HG03175 (cell line): Measurements from ENCODE around the gene ORM1.
"Not testable (repeated sequence)": the region's sequence is repeated elsewhere in the genome, so short reads cannot be mapped to it uniquely, and the experiment has no call there.

ENCODE experiments used
- ATAC-seq: cut with Tn5 transposase; IDR thresholded peaks from one replicate; pipeline ENCODE4 v1.9.1; 2021; ENCODE audit warnings: mild to moderate bottlenecking, moderate library complexity; ENCODE audit not compliant: unreplicated experiment

The ORM1 gene

DNA sequence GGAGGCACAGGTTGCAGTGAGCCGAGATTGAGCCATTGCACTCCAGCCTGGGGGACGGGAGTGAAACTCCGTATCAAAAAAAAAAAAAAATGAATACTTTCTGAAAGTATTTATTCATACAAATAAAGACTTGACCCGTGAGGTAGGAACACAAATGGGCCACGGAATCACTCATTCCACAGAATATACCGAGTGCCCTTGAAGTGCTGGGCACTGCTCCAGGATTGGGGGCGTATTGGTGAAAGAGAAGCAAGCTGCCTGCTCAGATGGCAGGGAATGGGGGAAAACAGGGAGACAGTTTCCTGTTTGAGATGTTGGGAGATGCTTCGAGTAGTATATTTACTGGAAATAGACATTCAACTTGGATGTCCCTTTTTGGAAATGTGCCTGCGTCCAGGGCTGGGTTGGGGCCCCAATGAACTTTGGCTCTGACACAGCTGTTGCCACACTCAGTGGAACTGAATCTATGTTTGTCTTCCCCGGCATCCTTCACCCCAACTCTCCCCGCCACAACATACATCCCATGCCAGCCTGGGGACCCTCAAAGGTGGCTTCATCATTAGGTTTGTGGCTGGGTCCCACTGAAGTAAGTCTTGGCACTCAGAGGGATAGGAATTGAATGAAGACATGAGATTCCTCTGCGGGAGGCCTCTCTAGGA lies 609 bp upstream of the ORM1 start:
- not testable (repeated sequence) for ATAC-seq

DNA sequence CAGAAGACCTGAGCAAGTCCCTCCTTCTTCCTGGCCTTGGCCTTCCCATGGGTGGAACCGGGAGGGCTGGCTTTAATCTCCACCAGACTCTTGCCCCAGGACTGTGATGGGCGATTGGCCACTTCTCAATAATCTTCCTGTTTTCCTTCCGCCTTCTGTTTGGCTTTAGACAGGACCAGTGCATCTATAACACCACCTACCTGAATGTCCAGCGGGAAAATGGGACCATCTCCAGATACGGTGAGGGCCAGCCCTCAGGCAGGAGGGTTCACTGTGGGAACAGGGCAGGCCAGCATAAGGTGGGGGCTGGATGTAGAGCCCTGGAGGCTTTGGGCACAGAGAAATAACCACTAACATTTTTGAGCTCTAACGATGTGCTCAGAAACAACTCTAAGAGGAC lies 951 bp downstream of the ORM1 start:
- not testable (repeated sequence) for ATAC-seq

DNA sequence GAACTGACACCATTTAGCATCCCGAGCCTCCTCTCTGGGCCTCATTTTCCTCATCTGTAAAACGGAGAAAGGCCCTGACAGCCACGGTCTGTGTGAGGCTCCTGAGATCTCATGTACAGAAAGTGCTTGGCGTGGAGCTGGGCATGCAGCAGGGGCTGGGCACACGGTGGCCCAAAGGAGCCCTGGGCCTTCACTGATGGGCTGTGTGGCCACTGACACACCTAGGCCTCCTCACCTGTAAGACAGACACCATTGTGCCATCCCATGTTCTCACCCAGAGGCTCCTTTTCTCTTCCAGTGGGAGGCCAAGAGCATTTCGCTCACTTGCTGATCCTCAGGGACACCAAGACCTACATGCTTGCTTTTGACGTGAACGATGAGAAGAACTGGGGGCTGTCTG lies 1.6 kb downstream of the ORM1 start:
- ATAC-seq, result no peak

DNA sequence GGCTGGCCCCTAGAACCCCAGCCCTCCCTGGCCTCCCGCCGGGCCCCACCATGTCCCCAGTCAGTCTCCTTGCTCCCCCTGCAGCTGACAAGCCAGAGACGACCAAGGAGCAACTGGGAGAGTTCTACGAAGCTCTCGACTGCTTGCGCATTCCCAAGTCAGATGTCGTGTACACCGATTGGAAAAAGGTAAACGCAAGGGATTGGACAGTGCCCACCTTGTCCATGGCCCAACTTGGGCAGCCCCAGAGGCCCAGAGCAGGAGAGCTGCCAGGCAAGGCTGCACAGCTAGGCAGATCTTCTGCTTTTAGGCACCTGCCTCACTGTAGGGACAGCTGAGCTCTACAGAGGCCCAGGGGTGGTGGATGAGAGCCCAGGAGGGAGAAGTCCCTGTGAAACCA lies 2.1 kb downstream of the ORM1 start:
- not testable (repeated sequence) for ATAC-seq

DNA sequence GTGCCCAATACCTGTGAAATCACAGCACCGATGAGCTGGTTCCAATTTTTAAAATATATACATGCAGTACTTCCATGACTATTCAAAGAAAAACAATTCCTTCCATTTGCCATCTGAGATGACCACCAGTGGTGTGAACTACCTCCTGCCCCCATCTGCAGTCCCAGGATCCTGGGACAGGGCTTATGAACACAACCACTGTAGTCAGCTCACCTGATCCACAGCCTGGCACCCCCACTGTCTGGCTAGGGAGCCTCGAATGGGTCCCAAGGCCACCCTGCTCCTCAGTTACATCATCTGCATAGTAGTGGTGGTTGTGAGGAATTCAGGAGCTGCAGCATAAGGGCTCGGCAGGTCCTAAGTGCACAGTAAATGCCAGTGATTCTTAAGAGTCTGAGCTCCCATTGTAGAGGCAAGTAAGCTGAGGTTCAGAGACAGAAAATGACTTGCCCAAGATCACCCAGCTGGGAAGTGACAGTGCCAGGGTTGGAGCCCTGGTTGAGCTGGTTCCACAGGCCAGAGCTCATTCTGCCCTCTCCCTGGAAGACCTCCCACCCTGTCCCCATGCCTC lies 2.9 kb downstream of the ORM1 start:
- not testable (repeated sequence) for ATAC-seq

DNA sequence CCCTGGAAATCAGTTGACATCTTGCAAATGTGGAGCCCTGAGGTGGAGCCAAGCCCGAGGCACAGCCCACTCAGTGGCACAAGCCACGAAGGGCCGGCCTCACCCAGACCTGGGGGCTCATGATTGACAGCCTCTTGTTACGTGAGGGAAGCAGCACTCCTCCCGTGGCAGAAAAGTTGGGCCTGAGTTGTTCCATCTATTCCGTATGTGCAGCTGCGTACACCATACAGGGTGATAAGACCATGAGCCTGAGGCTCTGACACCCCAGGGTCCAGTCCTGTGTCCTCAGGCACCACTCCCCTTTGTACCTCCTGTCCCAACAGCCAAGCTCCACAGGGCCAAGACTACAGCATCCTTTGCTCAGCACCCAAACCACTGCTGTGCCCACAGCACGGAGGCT lies 4.9 kb downstream of the ORM1 start:
- ATAC-seq, result no peak

DNA sequence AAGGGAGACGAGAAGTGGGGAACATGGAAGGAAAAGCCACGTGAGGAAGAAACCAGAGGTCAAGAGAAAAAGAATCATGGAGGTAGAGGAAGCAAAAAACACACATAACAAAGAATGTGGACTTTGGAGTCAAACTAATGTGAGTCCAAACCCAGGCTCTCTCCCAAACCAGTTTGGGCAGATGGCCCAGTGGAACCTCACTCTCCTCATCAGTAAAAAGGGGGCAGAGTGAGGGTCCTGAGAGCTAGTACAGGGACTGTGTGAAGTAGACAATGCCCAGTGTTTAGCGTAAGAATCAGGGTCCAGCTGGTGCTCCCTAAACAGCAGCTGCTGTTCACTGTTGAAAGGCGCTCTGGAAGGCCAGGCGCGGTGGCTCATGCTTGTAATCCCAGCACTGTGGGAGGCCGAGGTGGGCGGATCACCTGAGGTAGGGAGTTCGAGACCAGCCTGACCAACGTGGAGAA lies 5.5 kb downstream of the ORM1 start:
- ATAC-seq, result not testable (repeated sequence)

DNA sequence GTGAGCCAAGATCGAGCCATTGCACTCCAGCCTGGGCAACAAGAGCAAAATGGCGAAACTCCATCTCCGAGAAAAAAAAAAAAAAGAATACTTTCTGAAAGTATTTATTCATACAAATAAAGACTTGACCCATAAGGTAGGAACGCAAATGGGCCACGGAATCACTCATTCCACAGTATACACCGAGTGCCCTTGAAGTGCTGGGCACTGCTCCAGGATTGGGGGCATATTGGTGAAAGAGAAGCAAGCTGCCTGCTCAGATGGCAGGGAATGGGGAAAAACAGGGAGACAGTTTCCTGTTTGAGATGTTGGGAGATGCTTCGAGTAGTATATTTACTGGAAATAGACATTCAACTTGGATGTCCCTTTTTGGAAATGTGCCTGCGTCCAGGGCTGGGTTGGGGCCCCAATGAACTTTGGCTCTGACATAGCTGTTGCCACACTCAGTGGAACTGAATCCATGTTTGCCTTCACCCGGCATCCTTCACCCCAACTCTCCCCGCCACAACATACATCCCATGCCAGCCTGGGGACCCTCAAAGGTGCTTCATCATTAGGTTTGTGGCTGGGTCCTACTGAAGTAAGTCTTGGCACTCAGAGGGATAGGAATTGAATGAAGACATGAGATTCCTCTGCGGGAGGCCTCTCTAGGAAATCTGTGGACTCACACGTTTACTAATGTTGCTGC lies 6.2 kb downstream of the ORM1 start:
- not testable (repeated sequence) for ATAC-seq

DNA sequence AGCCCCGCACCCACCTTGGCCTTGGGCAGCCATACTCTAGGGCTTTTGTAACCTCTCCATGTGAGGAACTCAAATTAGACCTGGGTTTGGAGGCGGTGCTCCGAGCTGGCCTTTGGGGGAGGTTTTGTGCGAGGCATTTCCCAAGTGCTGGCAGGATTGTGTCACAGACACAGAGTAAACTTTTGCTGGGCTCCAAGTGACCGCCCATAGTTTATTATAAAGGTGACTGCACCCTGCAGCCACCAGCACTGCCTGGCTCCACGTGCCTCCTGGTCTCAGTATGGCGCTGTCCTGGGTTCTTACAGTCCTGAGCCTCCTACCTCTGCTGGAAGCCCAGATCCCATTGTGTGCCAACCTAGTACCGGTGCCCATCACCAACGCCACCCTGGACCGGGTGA lies 6.7 kb downstream of the ORM1 start, which contains the start of gene ORM2:
Gene ORM2 (plus strand): TSS at position 245 of the 398 bp plus-strand sequence. CDS start 36 bp downstream, at position 281.
- ATAC-seq, result not testable (repeated sequence)

DNA sequence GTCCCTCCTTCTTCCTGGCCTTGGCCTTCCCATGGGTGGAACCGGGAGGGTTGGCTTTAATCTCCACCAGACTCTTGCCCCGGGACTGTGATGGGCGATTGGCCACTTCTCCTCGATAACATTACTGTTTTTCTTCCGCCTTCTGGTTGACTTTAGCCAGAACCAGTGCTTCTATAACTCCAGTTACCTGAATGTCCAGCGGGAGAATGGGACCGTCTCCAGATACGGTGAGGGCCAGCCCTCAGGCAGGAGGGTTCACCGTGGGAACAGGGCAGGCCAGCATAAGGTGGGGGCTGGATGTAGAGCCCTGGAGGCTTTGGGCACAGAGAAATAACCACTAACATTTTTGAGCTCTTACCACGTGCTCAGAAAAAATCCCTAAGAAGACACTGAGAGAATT lies 7.7 kb downstream of the ORM1 start:
- no peak for ATAC-seq

DNA sequence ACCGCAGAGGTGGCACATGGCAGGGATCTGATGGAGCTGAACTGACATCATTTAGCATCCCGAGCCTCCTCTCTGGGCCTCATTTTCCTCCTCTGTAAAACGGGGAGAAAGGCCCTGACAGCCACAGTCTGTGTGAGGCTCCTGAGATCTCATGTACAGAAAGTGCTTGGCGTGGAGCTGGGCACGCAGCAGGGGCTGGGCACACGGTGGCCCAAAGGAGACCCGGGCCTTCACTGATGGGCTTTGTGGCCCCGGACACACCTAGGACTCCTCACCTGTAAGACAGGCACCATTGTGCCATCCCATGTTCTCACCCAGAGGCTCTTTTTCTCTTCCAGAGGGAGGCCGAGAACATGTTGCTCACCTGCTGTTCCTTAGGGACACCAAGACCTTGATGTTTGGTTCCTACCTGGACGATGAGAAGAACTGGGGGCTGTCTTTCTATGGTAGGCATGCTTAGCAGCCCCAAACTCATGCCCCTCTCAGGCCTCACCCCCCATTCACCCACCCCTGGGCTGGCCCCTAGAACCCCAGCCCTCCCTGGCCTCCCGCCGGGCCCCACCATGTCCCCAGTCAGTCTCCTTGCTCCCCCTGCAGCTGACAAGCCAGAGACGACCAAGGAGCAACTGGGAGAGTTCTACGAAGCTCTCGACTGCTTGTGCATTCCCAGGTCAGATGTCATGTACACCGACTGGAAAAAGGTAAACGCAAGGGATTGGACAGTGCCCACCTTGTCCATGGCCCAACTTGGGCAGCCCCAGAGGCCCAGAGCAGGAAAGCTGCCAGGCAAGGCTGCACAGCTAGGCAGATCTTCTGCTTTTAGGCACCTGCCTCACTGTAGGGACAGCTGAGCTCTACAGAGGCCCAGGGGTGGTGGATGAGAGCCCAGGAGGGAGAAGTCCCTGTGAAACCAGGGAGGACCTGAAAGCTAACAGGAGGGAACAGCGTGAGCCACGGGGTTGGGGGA lies 8.6 kb downstream of the ORM1 start:
- not testable (repeated sequence) for ATAC-seq

DNA sequence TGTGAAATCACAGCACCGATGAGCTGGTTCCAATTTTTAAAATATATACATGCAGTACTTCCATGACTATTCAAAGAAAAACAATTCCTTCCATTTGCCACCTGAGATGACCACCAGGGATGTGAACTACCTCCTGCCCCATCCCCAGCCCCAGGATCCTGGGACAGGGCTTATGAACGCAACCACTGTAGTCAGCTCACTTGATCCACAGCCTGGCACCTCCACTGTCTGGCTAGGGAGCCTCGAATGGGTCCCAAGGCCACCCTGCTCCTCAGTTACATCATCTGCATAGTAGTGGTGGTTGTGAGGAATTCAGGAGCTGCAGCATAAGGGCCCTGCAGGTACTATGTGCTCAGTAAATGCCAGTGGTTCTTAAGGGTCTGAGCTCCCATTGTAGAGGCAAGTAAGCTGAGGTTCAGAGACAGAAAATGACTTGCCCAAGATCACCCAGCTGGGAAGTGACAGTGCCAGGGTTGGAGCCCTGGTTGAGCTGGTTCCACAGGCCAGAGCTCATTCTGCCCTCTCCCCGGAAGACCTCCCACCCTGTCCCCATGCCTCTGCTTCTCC lies 9.7 kb downstream of the ORM1 start:
- ATAC-seq, result not testable (repeated sequence)

DNA sequence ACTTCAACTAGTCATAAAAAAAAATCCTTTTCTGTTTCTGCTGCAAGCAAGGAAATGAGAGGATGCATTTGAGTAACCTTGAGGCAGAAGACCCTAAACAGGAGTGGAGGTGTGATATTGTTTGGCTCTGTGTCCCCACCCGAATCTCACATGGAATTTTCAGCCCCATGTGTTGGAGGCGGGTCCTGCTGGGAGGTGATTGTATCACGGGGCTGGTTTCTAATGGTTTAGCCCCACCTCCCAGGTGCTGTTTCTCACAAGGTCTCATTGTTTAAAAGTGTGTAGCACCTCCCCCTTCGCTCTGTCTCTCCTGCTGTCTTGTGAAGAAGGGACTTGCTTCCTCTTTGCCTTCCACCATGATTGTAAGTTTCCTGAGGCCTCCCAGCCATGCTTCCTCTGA lies 10.8 kb downstream of the ORM1 start:
- not testable (repeated sequence) for ATAC-seq

DNA sequence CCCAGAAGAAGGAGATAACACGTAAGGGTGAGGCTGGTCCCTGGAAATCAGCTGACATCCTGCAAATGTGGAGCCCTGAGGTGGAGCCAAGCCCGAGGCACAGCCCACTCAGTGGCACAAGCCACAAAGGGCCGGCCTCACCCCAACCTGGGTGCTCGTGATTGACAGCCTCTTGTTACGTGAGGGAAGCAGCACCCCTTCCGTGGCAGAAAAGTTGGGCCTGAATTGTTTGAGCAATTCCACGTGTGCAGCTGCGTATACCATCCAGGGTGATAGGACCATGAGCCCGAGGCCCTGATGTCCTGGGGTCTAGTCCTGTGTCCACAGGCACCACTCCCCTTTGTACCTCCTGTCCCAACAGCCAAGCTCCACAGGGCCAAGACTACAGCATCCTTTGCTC lies 11.6 kb downstream of the ORM1 start:
- ATAC-seq, result no peak

DNA sequence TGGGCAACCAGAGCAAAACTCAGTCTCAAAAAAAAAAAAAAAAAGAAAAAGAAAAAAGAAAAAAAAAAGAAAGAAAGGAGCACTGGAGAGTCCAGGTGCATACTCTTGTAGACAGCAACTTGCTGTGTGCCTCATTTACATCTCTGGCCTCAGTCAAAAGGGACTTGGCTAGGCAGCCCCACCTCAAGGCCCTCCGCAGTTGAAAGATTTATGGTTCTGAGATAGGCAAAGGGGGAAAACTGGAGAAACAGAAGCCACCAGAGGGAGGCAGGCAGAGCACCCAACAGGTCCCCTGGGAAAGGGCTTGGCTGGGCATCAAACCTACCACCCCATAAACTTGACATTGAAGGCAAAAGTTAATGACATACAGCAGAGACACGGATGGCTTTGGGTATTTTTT lies 12.8 kb downstream of the ORM1 start:
- ATAC-seq, result no peak

DNA sequence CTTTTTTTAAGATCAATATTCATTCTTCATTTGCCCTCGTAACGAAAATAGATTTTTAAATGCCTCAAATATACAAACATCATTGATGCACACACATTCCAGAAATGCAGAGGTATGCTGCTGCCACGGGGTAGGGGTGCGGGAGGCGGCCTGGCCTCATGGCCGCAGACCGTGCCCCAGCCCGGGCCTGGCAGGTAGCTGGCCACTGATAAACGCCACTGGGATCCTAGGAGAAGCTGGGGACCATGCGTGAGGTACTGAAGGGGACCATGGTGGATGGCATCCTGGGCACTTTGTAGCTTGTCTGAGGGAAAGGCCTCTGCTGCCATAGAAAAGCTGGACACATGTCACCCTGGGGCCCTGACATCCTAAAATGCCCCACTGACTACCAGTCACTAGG lies 13.3 kb downstream of the ORM1 start:
- ATAC-seq, result no peak

DNA sequence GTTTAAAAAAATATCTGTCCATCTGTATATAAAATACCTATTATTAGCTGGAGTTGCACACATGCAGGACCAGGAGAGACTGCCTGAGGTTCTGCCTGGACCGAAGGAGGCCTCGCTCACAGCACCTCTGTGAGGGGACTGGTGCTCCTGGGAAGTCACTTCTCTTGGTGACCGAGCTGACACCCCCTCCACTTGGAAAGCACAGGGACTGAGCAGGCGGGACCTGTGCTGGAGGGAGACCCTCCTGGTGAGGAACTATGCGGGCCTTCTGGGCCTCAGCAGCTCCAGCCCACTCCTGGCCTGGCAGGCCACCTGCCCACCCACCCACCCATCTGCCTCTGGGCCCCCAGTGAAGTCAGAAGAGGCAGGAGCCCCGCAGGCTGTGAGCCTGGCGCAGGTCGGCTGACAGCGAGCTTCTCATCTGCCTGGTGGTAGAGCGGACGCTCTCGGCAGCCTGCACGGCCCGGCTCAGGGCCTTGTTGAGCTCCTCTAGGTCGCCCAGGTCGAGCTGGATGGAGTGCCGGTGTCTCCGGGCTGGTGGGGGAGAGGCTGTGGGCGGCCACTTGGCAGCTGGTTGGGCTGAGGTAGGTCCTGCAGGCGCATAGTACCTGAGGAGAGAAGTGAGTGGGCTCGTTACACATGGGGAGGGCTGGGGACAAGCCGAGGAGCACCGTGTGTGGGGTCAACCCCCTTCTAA lies 13.9 kb downstream of the ORM1 start:
- ATAC-seq, result no peak

DNA sequence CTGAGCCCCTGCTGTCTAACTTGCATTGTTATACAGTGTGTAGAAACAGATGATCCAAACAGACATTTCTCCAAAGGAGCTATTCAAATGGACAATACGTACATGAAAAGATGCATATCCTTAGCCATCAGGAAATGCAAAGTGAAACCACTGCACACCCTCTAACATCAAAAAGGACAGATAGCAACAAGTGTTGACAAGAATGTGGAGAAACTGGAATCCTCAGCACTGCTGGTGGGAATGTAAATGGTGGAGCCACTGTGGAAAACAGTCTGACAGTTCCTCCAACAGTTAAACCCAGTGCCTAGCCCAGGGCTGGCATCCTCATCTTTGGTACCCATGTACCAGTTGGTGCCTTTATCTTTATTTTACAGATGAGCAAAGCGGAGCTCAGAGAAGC lies 15.3 kb downstream of the ORM1 start:
- no peak for ATAC-seq

DNA sequence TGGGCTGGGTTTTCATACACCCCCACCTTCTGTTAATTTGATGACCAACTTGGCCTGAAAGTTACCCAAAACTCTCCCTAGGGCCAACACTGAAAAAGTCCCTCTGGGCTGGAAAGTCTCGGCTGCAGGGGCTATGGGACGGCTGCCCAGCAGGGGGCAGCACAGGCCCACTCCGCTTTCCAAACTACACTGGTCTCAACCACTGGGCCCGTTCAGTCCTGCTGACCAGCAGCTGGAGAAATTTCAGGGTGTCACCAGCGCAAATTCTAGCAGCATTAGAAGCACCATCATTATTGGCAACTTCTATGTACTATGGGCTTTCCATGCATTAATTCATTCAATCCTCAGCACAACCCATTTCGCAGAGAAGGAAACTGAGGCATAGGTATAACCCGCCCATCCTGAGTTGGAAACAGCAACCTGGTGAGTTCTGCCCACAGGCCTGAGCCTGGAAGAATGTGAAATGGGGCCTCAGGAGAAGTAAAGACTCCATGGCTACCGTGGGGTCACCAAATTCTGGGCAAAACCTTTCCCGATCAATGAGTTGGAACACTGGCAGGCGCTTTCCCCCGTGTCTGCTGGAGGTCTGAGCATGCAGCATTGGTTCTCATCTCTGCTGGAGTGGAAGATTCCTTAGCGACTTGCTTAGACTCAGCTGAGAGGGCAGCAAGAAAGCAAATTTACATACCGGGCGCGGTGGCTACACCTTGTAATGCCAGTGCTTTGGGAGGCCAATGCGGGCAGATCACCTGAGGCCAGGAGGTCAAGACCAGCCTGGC lies 16.4 kb downstream of the ORM1 start:
- ATAC-seq, result peak; percentile 70
